NCI-H2029 (cell line): ENCODE measurements around the gene VPREB1.
"Not testable (repeated sequence)": the region's sequence is repeated elsewhere in the genome, so short reads cannot be mapped to it uniquely, and the experiment has no call there.

Source experiments
- DNase-seq: peaks from one replicate; lab custom pipeline; 2025; lab: John Stamatoyannopoulos, UW

VPREB1 gene, protein sequence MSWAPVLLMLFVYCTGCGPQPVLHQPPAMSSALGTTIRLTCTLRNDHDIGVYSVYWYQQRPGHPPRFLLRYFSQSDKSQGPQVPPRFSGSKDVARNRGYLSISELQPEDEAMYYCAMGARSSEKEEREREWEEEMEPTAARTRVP

DNA sequence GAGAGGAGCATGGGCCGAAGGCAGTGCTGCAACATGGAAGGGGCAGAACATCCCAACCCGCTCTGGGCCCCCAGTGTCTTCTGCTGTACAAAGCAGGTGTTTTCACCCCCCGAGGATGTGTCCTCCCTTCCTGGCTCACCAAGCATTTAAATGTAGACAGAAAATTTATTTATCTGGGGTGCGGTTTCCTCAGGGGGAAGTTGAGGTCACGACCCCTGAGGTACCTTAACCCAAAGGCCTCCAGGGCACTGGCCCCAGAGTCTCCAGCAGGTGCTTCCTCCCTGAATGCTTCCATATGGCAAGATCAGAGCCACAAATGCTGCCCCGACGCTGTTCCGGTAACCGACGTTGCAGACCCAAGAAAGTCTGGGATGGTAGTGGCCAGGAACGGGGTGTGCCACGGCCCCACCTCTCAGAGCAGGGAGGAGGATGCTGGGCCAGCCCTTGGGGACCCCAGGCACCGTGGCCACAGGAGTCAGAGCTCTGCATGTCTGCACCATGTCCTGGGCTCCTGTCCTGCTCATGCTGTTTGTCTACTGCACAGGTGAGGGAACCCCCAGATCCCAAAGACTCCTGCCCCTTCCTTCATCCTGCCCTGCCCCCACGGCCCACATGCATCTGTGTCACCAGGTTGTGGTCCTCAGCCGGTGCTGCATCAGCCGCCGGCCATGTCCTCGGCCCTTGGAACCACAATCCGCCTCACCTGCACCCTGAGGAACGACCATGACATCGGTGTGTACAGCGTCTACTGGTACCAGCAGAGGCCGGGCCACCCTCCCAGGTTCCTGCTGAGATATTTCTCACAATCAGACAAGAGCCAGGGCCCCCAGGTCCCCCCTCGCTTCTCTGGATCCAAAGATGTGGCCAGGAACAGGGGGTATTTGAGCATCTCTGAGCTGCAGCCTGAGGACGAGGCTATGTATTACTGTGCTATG lies at the start of gene VPREB1:
Gene VPREB1, plus strand, starts transcription at position 471 of the 935 bp plus-strand sequence. Its CDS starts 28 bp downstream, at position 499.
- no peak for DNase-seq

DNA sequence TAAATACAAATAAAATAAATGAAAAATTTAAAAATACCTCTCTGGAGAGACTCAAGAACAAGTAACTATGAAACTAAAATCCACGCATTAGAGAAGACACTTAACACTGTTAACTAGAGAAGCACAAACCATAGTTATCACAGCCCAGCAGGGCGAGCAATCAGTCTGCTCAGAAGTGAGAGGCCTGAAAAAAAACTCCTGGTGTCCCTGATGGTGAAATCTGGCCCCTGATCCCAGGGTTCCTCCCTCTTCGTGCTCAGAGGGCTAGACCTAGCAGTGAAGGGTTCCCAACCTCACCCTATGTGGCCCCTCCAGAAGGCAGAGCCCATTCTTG lies 49.7 kb upstream of the VPREB1 start:
- DNase-seq = no peak

DNA sequence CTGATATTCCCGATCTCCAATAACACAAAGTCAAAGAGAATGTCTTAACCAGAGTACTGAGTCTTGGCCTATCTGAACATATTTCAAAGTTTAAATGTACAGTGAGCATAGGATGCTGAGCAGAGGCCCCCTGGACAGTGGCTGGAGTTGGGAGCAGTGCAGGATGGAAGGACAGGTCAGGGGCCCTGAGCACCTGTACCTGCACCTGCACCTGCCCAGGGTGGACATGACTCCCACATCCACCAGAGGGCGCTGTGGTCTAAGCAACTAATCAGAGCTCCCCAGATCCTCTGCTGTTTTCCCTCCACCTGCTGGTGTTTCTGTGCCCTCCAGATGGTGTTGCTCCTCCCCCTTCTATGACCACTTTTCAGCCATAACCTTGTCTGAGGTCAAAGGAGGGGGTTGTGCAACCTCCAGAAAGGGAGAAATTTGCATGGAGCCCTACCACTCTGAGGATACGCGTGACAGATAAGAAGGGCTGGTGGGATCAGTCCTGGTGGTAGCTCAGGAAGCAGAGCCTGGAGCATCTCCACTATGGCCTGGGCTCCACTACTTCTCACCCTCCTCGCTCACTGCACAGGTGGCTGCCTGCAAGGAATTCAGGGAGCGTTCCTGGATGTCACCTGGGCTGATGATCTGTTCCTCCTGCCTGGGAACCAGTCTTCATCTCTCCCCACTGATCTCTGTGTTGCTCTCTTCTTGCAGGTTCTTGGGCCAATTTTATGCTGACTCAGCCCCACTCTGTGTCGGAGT lies 49.1 kb upstream of the VPREB1 start:
- peak; percentile 71 for DNase-seq

DNA sequence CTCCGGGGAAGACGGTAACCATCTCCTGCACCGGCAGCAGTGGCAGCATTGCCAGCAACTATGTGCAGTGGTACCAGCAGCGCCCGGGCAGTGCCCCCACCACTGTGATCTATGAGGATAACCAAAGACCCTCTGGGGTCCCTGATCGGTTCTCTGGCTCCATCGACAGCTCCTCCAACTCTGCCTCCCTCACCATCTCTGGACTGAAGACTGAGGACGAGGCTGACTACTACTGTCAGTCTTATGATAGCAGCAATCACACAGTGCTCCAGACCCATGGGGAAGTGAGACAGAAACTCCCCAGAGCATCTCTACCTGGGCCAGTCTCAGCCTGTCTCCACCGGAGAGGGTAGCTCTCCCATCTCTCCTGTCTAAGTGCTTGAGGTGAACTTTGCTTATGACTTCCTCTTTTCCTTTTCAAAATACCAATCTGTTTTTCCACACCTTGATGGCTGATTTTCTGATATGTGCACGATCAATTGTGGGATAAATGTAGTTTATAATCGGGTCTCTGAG lies 48.5 kb upstream of the VPREB1 start:
- no peak for DNase-seq

DNA sequence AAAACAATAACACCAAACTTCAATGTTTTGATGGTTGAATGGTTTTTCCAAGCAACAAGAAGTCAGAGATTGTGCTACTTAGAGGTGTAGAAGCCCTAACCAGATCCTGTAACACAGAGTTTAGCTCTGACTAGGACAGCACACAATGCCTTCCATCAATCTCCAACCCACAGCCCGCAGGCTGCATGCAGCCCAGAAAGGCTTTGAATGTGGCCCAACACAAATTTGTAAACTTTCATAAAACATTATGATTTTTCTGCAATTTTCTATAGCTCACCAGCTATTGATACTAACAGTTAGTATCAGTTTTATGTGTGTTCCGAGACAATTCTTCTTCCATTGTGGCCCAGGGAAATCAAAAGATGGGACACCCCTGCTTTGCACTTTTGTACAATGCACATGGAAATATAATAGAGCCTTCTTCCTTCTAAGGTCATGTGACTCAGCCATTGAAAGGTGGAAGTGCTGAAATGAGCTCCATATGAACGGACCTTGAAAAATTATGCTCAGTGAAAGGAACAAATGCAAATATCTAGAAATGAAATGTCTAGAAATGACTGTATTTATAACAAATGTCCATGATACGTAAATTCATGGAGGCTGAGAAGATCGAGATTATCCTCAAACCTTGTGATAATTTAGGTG lies 47.6 kb upstream of the VPREB1 start:
- DNase-seq = no peak

DNA sequence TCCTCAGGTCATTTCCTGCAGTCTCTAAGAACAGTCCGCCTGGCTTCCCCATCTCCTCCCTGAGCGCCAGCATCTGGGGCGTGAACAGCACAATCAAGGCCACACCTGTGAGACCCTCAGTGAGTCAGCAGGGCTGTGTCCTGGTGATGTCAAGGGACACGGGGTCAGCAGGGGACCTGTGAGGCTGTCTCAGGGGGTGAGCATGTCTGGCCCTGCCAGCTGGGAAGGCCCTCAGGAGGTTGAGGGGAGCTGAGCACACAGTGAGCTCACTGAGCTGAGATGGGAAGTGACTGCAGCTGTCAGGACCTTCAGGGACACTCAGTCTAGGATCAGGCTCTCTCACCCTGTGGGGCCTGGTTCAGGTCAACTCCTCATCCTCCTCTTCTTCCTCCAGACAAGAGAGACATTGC lies 46.6 kb upstream of the VPREB1 start:
- no peak for DNase-seq

DNA sequence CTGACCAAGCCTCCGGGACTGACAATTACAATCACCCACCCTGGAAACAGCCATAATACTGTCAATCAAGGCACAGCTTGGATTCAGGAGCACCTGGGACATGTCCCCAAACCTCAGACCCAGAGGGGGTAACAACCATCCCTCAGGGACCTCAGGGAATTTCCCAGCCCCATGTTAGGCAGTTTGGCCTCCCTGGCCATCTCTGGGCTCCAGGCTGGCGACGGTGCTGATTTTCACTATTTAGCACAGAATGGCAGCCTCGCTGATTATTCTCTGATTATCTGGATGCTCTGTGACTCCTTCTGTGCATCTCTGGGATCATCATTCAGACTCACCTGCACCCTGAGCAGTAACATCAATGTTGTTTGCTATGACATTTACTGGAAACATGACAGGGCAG lies 45.8 kb upstream of the VPREB1 start:
- DNase-seq = no peak

DNA sequence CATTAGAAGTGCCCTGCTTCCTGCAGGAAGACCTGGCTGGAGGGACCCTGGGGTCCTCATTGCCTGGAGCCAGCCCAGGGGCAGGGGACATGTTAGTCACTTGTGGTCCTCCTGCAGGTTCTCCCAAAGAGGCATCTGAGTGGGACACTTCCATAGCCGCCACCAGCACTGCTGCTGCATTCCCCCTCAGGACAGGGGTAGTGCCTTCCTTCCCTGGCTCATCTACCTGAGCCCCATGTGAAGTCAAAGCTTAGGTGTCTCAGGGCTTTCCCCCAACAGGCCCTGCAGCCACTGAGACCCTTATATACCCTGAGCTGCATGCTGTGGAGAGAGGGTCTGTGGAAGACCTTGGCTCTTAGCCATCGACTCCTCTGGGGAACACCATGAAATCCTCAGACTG lies 45.0 kb upstream of the VPREB1 start:
- no peak for DNase-seq

DNA sequence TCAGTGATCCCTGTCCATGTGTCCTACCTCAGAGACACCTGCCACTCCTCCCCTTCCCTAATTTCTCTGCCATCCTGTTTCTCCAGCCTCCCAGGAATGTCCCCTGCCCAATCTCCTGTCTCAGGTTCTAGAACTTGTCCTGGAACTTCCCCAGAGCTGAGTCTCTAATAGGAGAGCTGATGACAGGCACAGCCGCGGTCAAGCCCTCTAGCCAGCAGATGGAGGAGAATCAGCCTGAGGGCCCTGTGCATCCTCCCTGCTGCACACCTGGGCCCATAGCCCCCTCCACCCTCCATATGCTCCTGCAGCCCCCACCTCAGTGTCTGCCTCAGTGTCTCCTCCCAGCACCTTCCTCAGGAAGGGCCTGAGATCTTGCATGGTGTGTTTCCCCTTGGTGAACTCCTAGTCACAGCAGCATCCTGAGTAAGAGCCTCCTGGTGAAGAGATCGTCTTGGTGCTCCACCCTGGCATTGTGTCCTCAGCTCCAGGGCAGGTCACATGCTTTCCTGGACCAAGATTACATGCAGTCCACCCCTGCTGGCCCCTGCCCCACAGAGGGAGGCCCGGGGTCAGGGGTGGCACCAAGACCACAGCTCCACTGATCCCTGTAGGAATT lies 43.9 kb upstream of the VPREB1 start:
- no peak for DNase-seq

DNA sequence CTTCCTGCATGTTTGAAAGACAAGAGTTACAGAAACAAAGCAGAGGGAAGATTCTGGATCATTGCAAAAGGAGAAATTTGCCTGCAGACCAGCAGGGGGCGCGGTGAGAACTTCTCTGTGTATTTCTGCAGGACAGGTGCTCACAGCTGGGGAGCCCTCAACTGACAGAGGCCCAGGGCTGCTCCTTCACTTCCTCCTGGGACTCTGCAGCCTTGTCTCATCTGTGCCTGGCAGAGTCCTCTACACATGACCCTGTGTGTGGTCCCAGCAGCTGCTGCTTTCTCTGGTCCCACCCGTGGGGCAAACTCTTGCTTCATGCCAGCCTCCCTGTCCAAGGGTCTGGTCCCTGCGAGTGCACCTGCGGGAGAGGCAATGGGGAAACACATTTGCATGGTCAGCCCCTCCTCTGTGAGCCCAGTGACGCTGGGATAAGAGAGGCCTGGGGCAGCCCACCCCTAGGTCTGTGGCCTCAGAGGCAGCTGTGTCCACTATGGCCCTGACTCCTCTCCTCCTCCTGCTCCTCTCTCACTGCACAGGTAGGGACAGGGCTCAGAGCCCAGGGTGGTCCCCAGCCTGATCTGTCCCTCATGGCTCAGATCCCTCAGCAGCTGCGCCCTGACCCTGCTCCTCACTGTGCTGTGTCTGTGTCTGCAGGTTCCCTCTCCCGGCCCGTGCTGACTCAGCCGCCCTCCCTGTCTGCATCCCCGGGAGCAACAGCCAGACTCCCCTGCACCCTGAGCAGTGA lies 43.2 kb upstream of the VPREB1 start:
- DNase-seq = peak; percentile 21

DNA sequence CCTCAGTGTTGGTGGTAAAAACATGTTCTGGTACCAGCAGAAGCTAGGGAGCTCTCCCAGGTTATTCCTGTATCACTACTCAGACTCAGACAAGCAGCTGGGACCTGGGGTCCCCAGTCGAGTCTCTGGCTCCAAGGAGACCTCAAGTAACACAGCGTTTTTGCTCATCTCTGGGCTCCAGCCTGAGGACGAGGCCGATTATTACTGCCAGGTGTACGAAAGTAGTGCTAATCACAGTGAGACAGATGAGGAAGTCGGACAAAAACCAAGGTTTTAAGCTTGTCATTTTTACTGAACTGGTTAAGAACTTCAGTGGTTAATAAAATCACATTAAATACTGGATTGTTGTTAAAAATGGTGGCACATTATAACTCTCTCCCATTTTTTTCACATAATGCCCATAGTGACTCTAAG lies 42.6 kb upstream of the VPREB1 start:
- DNase-seq = no peak

DNA sequence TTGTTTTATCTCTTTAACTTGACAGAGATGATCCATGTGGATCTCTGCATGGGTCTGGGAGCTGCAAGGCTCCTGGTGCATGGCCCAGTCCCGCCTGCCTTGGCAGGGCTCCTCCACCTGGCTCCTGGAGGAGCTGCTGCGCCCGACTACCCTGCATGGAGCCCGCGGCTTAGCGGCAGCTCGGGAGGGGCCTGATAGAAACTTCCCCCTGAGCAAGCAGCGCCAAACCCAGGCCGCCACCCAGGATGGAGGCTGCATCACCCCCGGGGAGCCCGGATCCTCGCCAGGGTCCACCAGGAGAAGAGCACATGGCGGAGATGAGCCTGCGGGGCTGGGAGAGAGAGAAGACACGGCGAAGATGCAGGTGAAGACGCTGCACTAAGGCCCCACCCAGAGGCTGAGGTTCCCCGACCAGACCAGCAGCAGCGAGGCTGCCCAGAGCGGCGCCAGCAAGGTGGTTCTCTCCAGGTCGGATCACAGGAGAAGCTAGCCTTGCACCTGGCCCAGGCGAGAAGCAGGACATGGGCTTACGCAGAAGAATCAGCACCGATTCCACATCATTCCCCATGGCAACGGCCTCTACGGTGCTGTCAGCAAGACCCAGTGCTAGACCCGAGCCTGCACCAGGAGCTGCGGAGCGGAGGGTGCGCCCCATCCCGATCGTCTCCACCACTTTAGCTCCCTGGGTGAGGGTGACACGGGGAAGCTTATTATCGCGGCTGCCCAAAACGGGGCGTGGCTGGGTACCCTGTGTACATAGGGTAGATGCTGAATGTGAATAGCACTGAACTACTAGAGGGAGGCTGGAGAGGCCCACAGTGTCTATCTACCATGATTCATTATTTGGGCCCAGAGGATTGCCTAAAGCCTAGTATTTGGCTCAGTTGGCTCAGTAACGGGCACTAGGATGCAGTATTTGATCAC lies 41.3 kb upstream of the VPREB1 start:
- no peak for DNase-seq

DNA sequence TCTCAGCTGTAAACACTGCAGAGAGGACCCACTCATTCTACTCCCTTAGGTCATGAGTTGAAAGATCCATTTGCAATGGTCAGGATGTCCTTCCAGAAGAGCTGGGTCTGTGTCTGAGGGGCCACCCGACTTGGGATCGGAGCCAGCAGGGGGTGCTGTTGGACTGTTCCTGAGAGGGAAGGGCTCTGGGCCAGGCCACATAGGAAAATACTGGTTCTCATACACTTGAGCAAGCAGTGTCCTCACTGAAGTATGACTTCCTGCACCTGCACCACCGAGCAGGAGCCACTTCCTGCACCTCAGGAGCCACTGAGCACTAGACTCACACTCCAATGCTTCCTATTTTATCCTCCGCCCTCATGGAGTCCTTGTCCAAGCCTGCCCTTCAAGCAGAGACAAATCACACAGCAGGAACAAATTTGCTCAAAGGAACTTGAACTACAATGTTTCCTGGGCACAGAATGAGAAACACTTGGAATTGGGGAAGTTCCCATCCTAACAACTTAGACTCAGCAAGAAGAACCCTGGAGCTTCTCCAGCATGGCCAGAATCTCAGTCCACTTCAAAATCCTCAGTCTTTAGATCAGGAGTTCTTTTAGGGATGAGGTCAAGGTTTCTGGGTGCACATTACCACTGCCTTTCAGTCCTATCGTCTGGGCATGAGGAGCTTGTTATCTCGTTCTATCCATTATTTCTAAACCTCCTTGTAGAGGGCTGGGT lies 36.6 kb upstream of the VPREB1 start:
- DNase-seq = peak; percentile 90

DNA sequence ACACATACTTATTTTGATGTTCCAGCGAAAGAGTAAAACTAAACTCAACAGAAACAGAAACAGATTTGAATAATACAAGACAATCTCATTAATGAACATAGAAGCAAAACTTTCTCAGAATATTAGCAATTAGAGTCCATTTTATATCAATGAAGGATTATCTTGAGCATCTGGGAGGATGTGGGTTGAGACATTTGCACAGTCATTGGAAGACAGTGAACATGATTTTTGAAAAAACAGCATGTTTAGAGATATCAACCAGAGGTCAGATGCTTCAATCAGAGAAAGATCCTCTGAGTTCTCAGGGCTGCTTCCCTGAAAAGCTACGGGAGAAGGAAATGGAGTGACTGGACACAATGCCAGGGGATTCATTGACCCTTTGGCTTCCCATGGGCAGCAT lies 35.9 kb upstream of the VPREB1 start:
- no peak for DNase-seq

DNA sequence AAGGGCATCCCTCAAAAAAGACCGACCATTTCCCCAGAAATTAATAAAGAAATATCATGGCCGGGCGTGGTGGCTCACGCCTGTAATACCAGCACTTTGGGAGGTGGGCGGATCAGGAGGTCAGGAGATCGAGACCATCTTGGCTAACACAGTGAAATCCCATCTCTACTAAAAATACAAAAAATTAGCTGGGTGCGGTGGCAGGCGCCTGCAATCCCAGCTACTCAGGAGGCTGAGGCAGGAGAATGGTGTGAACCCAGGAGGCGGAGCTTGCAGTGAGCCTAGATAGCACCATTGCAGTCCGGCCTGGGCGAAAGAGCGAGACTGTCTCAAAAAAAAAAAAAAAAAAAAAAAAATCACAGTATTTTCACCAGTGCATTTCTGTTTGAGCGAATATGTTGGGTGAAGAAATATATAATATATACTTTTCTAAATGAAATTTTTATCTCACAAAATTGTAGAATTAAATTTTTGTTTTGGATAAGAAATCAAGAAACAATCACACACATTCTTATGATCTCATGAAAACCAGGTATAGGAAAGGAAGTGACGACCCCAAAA lies 35.4 kb upstream of the VPREB1 start:
- DNase-seq = not testable (repeated sequence)

DNA sequence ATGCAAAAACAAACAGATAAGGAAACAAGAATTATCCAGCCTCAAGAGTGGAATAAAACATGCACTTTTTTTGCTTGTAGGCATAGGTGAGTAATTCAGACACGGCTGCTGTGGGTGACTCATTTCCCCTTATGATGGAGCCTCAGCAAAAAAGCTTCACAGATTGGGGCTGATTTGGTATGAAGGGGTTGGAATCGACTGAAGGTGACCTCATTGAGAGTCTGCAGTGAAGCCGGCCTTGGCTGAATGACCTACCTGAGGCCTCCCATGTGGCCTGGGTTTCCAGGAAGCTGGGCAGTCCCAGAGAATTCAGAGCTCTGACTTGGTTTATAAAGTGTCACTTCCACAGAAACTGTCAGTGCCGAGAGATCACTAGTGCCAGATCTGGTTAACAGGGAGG lies 34.2 kb upstream of the VPREB1 start:
- DNase-seq = no peak

DNA sequence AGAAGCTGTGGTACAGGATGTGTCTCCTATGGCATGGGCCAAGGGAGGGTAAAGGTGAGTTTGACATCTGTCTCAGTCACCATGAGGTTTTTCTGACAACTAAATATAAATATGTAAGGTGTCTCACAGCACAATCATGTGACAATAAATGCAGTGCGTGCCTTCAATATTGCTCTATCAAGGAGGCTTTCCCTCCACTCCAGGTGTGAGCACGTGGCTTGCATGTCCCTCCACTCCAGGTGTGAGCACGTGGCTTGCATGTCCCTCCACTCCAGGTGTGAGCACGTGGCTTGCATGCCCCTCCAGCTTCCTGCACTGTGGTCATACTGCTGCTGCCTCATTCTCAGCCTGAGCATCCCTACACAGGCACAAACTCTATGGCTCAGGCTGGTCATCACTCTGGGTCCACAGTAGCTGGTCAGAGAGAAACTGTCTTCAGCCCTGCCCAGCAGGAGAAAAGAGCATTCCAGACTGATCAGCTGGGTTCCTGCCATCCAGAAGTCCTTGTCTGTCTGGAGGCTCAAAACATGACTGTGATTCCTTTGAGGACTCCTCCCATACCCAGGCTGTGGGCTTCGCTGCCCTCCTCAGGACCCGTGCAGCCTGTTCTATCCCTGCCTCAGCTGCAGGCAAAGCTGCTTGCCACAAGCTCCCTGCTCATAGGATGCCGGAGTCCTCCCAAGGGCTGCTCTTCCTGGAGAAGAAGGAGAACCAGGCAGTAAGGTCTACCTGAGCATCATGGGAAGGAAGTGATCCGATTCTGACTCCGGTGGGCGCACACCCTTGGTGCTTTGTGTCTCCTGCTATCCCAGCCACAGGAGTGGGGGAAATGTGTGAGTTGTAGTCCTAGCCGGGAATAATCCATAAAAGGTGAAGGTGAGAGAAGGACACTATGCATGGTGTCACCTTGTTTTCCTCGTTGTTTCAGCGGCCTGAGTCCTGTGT lies 33.4 kb upstream of the VPREB1 start:
- no peak for DNase-seq

DNA sequence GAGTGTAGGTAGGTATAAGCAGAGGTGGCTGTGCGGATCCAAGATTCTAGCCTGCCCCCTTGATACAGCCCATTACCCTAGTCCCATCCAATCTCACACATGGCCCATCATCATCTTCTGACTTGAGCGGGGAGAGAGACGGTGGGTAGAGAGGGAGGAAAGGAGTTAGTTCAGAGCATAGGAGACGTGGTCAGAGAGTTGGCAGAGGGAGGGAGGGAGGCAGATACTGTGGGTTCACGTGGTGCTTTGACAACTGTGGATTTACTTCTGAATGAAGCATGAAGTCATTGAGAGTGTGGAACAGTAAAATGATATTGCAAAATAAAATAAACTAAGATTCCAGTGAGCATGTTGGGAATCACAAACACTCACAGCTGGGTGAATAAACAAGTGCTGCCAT lies 31.4 kb upstream of the VPREB1 start:
- DNase-seq = no peak
